ENCODE measurements around the gene C4orf33. TPM values are rescaled to one million over a fixed set of nuclear protein-coding genes. Genes with fewer than 3 reads are reported as not detected.

C4orf33 gene
- total and polyA plus RNA-seq, 2 experiments from 2014 or later = 6.1 to 6.4 TPM

- Histone ChIP-seq H3K9me3 (ENCODE audit: low read depth) (no peaks in the 10 kb centered on the region), H3K36me3 (no peaks in the 10 kb centered on the region), H3K4me3 (no peak overlapping the region), H3K4me1 (ENCODE audit: low read depth) (no peaks in the 10 kb centered on the region), H3K27ac (no peak overlapping the region), H3K27me3 (no peaks in the 10 kb centered on the region)
- DNase-seq (ENCODE audit: low read depth in 1 of 2, low spot score in 1 of 2) = no peak
- TF ChIP-seq, protein P1, sequence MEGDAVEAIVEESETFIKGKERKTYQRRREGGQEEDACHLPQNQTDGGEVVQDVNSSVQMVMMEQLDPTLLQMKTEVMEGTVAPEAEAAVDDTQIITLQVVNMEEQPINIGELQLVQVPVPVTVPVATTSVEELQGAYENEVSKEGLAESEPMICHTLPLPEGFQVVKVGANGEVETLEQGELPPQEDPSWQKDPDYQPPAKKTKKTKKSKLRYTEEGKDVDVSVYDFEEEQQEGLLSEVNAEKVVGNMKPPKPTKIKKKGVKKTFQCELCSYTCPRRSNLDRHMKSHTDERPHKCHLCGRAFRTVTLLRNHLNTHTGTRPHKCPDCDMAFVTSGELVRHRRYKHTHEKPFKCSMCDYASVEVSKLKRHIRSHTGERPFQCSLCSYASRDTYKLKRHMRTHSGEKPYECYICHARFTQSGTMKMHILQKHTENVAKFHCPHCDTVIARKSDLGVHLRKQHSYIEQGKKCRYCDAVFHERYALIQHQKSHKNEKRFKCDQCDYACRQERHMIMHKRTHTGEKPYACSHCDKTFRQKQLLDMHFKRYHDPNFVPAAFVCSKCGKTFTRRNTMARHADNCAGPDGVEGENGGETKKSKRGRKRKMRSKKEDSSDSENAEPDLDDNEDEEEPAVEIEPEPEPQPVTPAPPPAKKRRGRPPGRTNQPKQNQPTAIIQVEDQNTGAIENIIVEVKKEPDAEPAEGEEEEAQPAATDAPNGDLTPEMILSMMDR (IDR thresholded peaks at IDR 0.05; ENCODE audit: low read depth, low read length) = no peak
Observed at GRCh38 chr4:129077326-129077725, 18.6 kb upstream of the C4orf33 start.

DNA sequence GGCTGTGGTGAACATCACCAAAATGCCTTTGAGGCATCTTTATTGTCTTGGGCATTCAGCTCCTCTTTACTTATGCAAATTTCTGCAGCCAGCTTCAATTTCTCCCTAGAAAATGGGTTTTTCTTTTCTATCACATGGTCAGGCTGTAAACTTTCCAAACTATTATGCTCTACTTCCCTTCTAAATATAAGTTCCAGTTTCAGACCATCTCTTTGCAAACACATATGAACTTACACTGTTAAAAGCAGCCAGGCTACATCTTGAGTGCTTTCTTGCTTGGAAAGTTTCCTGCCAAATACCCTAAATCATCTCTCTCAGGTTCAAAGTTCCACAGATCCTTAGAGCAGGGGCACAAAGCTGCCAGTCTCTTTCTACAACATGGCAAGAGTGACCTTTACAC lies 15.8 kb upstream of the C4orf33 start:
- Histone ChIP-seq H3K27ac (no peak overlapping the region), H3K9me3 (ENCODE audit: low read depth) (no peaks in the 10 kb centered on the region), H3K36me3 (no peaks in the 10 kb centered on the region), H3K4me1 (ENCODE audit: low read depth) (no peaks in the 10 kb centered on the region), H3K27me3 (no peaks in the 10 kb centered on the region), H3K4me3 (no peak overlapping the region)
- TF ChIP-seq, protein P1 (IDR thresholded peaks at IDR 0.05; ENCODE audit: low read depth, low read length) = no peak
- DNase-seq (ENCODE audit: low read depth in 1 of 2, low spot score in 1 of 2) = no peak

GRCh38 chr4:129082302-129082701 lies 13.7 kb upstream of the C4orf33 start:
- Histone ChIP-seq H3K4me1 (ENCODE audit: low read depth) (no peaks in the 10 kb centered on the region), H3K27ac (no peak overlapping the region), H3K4me3 (no peak overlapping the region), H3K36me3 (no peaks in the 10 kb centered on the region), H3K27me3 (no peaks in the 10 kb centered on the region), H3K9me3 (ENCODE audit: low read depth) (no peaks in the 10 kb centered on the region)
- TF ChIP-seq, protein P1 (IDR thresholded peaks at IDR 0.05; ENCODE audit: low read depth, low read length) = no peak
- no peak for DNase-seq (ENCODE audit: low read depth in 1 of 2, low spot score in 1 of 2)

DNA sequence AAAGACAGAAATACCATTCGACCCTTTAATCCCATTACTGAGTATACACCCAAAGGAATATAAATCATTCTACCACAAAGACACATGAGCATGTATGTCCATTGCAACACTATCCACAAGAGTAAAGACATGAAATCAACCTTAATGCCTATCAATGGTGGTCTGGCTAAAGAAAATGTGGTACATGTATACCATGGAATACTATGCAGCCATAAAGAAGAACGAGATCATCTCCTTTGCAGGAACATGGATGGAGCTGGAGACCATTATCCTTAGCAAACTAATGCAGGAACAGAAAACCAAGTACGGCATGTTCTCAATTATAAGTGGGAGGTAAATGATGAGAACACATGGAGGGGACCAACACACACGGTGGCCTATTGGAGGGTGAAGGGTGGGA lies 10.5 kb upstream of the C4orf33 start:
- Histone ChIP-seq H3K36me3 (no peaks in the 10 kb centered on the region), H3K27ac (no peak overlapping the region), H3K27me3 (no peaks in the 10 kb centered on the region), H3K9me3 (ENCODE audit: low read depth) (no peaks in the 10 kb centered on the region), H3K4me3 (no peak overlapping the region), H3K4me1 (ENCODE audit: low read depth) (no peaks in the 10 kb centered on the region)
- TF ChIP-seq, protein P1 (IDR thresholded peaks at IDR 0.05; ENCODE audit: low read depth, low read length) = no peak
- no peak for DNase-seq (ENCODE audit: low read depth in 1 of 2, low spot score in 1 of 2)

DNA sequence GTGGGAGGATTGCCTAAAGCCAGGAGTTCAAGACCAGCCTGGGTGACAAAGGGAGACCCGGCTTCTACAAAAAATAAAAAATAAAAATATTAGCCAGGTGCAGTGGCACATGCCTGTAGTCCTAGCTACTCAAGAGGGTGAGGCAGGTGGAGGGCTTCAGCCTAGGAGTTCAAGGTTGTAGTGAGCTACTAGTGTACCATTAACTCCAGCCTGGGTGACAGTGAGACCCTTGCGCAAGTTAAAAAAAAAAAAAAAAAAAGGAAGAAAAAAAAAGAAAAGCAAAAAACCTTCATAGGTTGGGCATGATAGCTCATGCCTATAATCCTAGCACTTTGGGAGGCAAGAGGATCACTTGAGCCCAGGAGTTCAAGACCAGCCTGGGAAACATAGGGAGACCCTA lies 8.4 kb upstream of the C4orf33 start:
- H3K4me1 ChIP-seq (ENCODE audit: low read depth) = peaks cover 3% of the 10 kb centered on the region
- no peak overlapping the region for H3K27ac ChIP-seq
- H3K27me3 ChIP-seq = no peaks in the 10 kb centered on the region
- TF ChIP-seq, protein P1 (IDR thresholded peaks at IDR 0.05; ENCODE audit: low read depth, low read length) = no peak
- H3K9me3 ChIP-seq (ENCODE audit: low read depth) = no peaks in the 10 kb centered on the region
- DNase-seq (ENCODE audit: low read depth in 1 of 2, low spot score in 1 of 2) = no peak
- H3K4me3 ChIP-seq = no peak overlapping the region
- H3K36me3 ChIP-seq = no peaks in the 10 kb centered on the region

Data from cardiac muscle cell (in vitro differentiated cells and primary cell).